ENCODE data around the gene SFTPD.

- TF ChIP-seq SUZ12 (IDR thresholded peaks at IDR 0.05; ENCODE audit: extremely low read depth, insufficient read depth, insufficient read length) (no peak), ZNF274 (IDR thresholded peaks at IDR 0.05; ENCODE audit: low read depth, low read length) (no peak)
These were observed 18.6 kb downstream of the SFTPD start for GRCh38 chr10:79930267-79930666.
